T-helper 2 cell treated with Interferon-gamma antibody and Interleukin-4, amounts not matched to agents 5 μg/mL and 100 μg/mL, for 36 hours (primary cell): ENCODE results near the gene ACSBG1.
"Not testable (repeated sequence)": the region's sequence is repeated elsewhere in the genome, so short reads cannot be mapped to it uniquely, and the experiment has no call there.

Source experiments
- DNase-seq: peaks from one replicate; pipeline ENCODE4 v3.0.0; 2021; ENCODE audit warnings: low spot score
- H3K27ac Mint-ChIP-seq: one replicate; pipeline ENCODE4 v1.8.0; 2021; ENCODE audit warnings: mild to moderate bottlenecking, mixed read lengths
- H3K27me3 Mint-ChIP-seq: one replicate; pipeline ENCODE4 v1.8.0; 2021; ENCODE audit warnings: low read depth, mixed read lengths
- H3K36me3 Mint-ChIP-seq: one replicate; pipeline ENCODE4 v1.8.0; 2021; ENCODE audit warnings: low read depth, mixed read lengths
- H3K4me1 Mint-ChIP-seq: one replicate; pipeline ENCODE4 v1.8.0; 2021; ENCODE audit warnings: low read depth, mixed read lengths
- H3K4me3 Mint-ChIP-seq: one replicate; pipeline ENCODE4 v1.8.0; 2022; ENCODE audit warnings: mild to moderate bottlenecking, moderate library complexity, mixed read lengths
- H3K9me3 Mint-ChIP-seq: one replicate; pipeline ENCODE4 v1.8.0; 2021; ENCODE audit warnings: mixed read lengths

Gene ACSBG1

GRCh38 chr15:78263351-78263781, 29.0 kb upstream of the ACSBG1 start:
- no peak for DNase-seq
- H3K9me3 Mint-ChIP-seq = no peaks in the 10 kb centered on the region
- H3K4me3 Mint-ChIP-seq = peak overlapping the region; percentile 60
- peak overlapping the region; percentile 71 for H3K27ac Mint-ChIP-seq
- H3K27me3 Mint-ChIP-seq = no peaks in the 10 kb centered on the region
- peaks cover 1% of the 10 kb centered on the region for H3K36me3 Mint-ChIP-seq
- H3K4me1 Mint-ChIP-seq = peaks cover 17% of the 10 kb centered on the region

GRCh38 chr15:78261062-78261461, 26.7 kb upstream of the ACSBG1 start:
- no peaks in the 10 kb centered on the region for H3K36me3 Mint-ChIP-seq
- no peaks in the 10 kb centered on the region for H3K27me3 Mint-ChIP-seq
- DNase-seq = no peak
- H3K4me1 Mint-ChIP-seq = peaks cover 9% of the 10 kb centered on the region
- no peaks in the 10 kb centered on the region for H3K9me3 Mint-ChIP-seq
- no peak overlapping the region for H3K4me3 Mint-ChIP-seq
- no peak overlapping the region for H3K27ac Mint-ChIP-seq

- Mint-ChIP-seq H3K4me1 (peaks cover 4% of the 10 kb centered on the region), H3K27ac (no peak overlapping the region), H3K36me3 (no peaks in the 10 kb centered on the region), H3K27me3 (no peaks in the 10 kb centered on the region), H3K4me3 (no peak overlapping the region), H3K9me3 (no peaks in the 10 kb centered on the region)
- no peak for DNase-seq
These were observed 26.1 kb upstream of the ACSBG1 start for GRCh38 chr15:78260489-78260888.

GRCh38 chr15:78259232-78259631, 24.9 kb upstream of the ACSBG1 start:
- no peaks in the 10 kb centered on the region for H3K4me1 Mint-ChIP-seq
- no peak for DNase-seq
- no peak overlapping the region for H3K4me3 Mint-ChIP-seq
- no peak overlapping the region for H3K27ac Mint-ChIP-seq
- no peaks in the 10 kb centered on the region for H3K27me3 Mint-ChIP-seq
- H3K36me3 Mint-ChIP-seq = no peaks in the 10 kb centered on the region
- H3K9me3 Mint-ChIP-seq = no peaks in the 10 kb centered on the region

- H3K9me3 Mint-ChIP-seq = no peaks in the 10 kb centered on the region
- no peaks in the 10 kb centered on the region for H3K4me1 Mint-ChIP-seq
- H3K36me3 Mint-ChIP-seq = no peaks in the 10 kb centered on the region
- H3K27ac Mint-ChIP-seq = no peak overlapping the region
- no peak overlapping the region for H3K4me3 Mint-ChIP-seq
- DNase-seq = no peak
- H3K27me3 Mint-ChIP-seq = no peaks in the 10 kb centered on the region
These were observed 23.3 kb upstream of the ACSBG1 start for GRCh38 chr15:78257681-78258080.

- DNase-seq = no peak
- no peak overlapping the region for H3K27ac Mint-ChIP-seq
- H3K4me3 Mint-ChIP-seq = no peak overlapping the region
- H3K36me3 Mint-ChIP-seq = no peaks in the 10 kb centered on the region
- no peaks in the 10 kb centered on the region for H3K4me1 Mint-ChIP-seq
- no peaks in the 10 kb centered on the region for H3K9me3 Mint-ChIP-seq
- H3K27me3 Mint-ChIP-seq = peaks cover 8% of the 10 kb centered on the region
These were observed 21.7 kb upstream of the ACSBG1 start for GRCh38 chr15:78256044-78256437.

GRCh38 chr15:78255421-78256043, 21.2 kb upstream of the ACSBG1 start:
- Mint-ChIP-seq H3K4me3 (no peak overlapping the region), H3K36me3 (no peaks in the 10 kb centered on the region), H3K27me3 (peaks cover 8% of the 10 kb centered on the region), H3K4me1 (no peaks in the 10 kb centered on the region), H3K9me3 (no peaks in the 10 kb centered on the region), H3K27ac (no peak overlapping the region)
- no peak for DNase-seq

- H3K4me3 Mint-ChIP-seq = no peak overlapping the region
- no peaks in the 10 kb centered on the region for H3K36me3 Mint-ChIP-seq
- no peaks in the 10 kb centered on the region for H3K9me3 Mint-ChIP-seq
- no peaks in the 10 kb centered on the region for H3K4me1 Mint-ChIP-seq
- peaks cover 8% of the 10 kb centered on the region for H3K27me3 Mint-ChIP-seq
- no peak overlapping the region for H3K27ac Mint-ChIP-seq
- DNase-seq = no peak
These were observed 16.8 kb upstream of the ACSBG1 start for GRCh38 chr15:78251136-78251535.

- Mint-ChIP-seq H3K4me1 (no peaks in the 10 kb centered on the region), H3K36me3 (no peaks in the 10 kb centered on the region), H3K27me3 (peaks cover 8% of the 10 kb centered on the region), H3K27ac (no peak overlapping the region), H3K9me3 (no peaks in the 10 kb centered on the region), H3K4me3 (no peak overlapping the region)
- no peak for DNase-seq
These were observed 14.8 kb upstream of the ACSBG1 start for GRCh38 chr15:78249131-78249530.

GRCh38 chr15:78247911-78248310, 13.5 kb upstream of the ACSBG1 start:
- Mint-ChIP-seq H3K4me3 (no peak overlapping the region), H3K36me3 (no peaks in the 10 kb centered on the region), H3K4me1 (no peaks in the 10 kb centered on the region), H3K27me3 (peaks cover 8% of the 10 kb centered on the region), H3K27ac (no peak overlapping the region), H3K9me3 (no peaks in the 10 kb centered on the region)
- DNase-seq = no peak

GRCh38 chr15:78245976-78246620, 11.7 kb upstream of the ACSBG1 start:
- not testable (repeated sequence) for H3K27me3 Mint-ChIP-seq, H3K9me3 Mint-ChIP-seq, H3K36me3 Mint-ChIP-seq, H3K4me1 Mint-ChIP-seq, H3K4me3 Mint-ChIP-seq, DNase-seq, H3K27ac Mint-ChIP-seq

GRCh38 chr15:78245392-78245791, 11.0 kb upstream of the ACSBG1 start:
- H3K27ac Mint-ChIP-seq, H3K36me3 Mint-ChIP-seq, DNase-seq, H3K27me3 Mint-ChIP-seq, H3K4me1 Mint-ChIP-seq, H3K4me3 Mint-ChIP-seq, H3K9me3 Mint-ChIP-seq: not testable (repeated sequence)

- no peak for DNase-seq
- Mint-ChIP-seq H3K9me3 (no peaks in the 10 kb centered on the region), H3K4me3 (no peak overlapping the region), H3K36me3 (no peaks in the 10 kb centered on the region), H3K4me1 (peaks cover 2% of the 10 kb centered on the region), H3K27ac (no peak overlapping the region), H3K27me3 (no peaks in the 10 kb centered on the region)
These were observed 10.5 kb upstream of the ACSBG1 start for GRCh38 chr15:78244893-78245292.

GRCh38 chr15:78244101-78244500, 9.7 kb upstream of the ACSBG1 start:
- Mint-ChIP-seq H3K36me3 (no peaks in the 10 kb centered on the region), H3K27ac (no peak overlapping the region), H3K4me1 (peaks cover 2% of the 10 kb centered on the region), H3K27me3 (no peaks in the 10 kb centered on the region), H3K4me3 (no peak overlapping the region), H3K9me3 (no peaks in the 10 kb centered on the region)
- DNase-seq = no peak

- Mint-ChIP-seq H3K9me3 (no peaks in the 10 kb centered on the region), H3K27ac (no peak overlapping the region), H3K36me3 (no peaks in the 10 kb centered on the region), H3K4me1 (peaks cover 2% of the 10 kb centered on the region), H3K4me3 (no peak overlapping the region), H3K27me3 (no peaks in the 10 kb centered on the region)
- no peak for DNase-seq
These were observed 9.2 kb upstream of the ACSBG1 start for GRCh38 chr15:78243491-78243941.
